ENCODE data around the gene TMEM72. TPM values are rescaled to one million over a fixed set of nuclear protein-coding genes. Genes with fewer than 3 reads are reported as not detected.
A peak's percentile ranks its signal among the peaks of the same experiment; 100 is the strongest.

The TMEM72 gene
- polyA plus RNA-seq, 1 donor, result 0.31 TPM

DNA sequence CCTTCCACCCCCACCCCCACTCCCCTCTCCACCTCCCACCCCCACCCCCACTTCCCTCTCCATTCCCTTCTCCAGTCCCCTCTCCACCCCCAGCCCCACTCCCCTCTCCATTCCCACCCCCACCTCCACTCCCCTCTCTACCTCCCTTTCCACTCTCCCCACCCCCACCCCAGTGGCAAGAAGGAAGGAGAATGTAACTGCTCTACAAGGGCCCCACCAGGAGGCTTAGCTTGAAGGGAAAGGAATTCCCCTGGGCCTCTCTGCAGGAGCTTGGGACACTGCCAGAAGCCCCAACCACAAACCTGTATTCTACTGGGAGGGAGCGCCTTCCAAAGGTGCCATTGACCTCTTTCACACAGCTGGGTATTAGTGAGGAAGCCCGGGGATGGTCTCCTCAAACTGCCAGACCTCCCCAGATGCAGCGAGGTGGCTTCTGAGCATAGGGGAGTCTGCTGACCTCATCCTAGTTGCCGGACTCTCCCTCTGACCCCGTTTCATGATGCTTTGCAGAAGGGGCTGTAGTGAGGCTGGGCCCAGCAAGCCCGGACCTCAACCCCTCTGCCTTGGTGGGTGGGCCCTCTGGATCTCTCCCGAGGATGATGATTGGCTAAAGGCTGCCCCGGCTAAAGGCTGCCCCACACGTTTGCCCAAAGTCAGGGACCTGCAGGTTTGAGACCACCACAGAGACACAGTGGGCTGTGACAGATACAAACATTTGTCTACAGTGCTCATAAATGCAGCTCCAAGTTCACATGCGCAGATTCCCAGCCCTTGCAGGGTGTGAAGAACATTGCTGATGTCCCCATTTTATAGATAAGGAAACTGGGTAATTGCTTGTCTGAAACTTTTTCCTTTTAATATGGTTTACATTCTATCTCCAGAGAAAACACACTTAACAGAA is 64.5 kb downstream of the TMEM72 start:
- Histone ChIP-seq H3K36me3 (ENCODE audit: control insufficient read depth, insufficient read depth, low read length) (peaks cover 17% of the 10 kb centered on the region), H3K27ac (ENCODE audit: low read length) (no peak overlapping the region), H3K4me1 (ENCODE audit: control insufficient read depth, insufficient read depth, low read length) (peaks cover 54% of the 10 kb centered on the region), H3K9me3 (ENCODE audit: control insufficient read depth, low read depth, low read length) (no peaks in the 10 kb centered on the region), H3K4me3 (ENCODE audit: low read length) (peak overlapping the region; percentile 29), H3K27me3 (ENCODE audit: control insufficient read depth, insufficient read depth, low read length) (no peaks in the 10 kb centered on the region)
- WGBS (ENCODE audit: insufficient coverage, low lambda C conversion rate), result no CpG with 5 or more reads among the region's 10 CpGs
- DNase-seq, result peak; percentile 68 to 82

DNA sequence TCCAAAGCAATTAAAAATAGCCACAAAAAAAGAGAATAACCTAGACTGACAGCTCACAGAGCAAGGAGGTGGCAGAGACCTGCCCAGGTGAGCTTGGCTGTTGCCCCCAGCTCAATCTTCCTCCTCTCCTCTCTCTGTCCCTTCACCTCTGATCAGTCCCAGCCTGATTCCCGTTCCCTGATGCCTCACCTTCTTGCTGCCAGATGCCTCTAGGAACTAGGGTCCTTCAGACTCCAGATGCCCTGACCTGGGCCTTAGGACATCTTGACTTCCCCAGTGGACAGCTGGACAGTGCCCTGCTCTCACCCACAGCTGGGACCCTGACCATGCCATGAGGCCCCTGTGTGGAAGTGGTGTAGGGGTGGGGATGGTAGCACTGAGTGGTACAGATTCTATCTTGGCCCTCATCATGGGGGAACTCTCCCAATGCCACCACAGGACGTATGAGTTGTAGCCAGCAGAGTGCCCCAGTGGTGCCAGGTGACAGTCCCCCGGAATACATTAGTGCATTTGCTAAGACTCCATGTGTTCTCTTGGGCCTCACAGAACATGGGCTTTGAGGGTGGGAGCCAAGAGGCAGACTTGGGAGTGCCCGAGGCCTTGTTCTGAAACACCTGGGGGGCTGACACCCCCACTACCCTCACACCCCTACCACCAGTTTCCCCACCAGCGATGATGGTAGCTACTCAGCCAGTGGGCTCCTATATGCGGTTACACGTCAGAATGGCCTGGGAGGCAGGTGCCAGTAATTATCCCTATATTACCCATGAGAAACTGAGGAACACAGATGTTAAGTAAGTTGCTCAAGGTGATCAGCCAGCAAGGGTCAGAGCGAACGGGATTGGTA is 65.4 kb downstream of the TMEM72 start:
- Histone ChIP-seq H3K4me1 (ENCODE audit: control insufficient read depth, insufficient read depth, low read length) (peaks cover 60% of the 10 kb centered on the region), H3K27me3 (ENCODE audit: control insufficient read depth, insufficient read depth, low read length) (no peaks in the 10 kb centered on the region), H3K9me3 (ENCODE audit: control insufficient read depth, low read depth, low read length) (no peaks in the 10 kb centered on the region), H3K36me3 (ENCODE audit: control insufficient read depth, insufficient read depth, low read length) (peaks cover 11% of the 10 kb centered on the region), H3K4me3 (ENCODE audit: low read length) (no peak overlapping the region), H3K27ac (ENCODE audit: low read length) (no peak overlapping the region)
- WGBS (ENCODE audit: insufficient coverage, low lambda C conversion rate), result no CpG with 5 or more reads among the region's 9 CpGs
- no peak for DNase-seq

DNA sequence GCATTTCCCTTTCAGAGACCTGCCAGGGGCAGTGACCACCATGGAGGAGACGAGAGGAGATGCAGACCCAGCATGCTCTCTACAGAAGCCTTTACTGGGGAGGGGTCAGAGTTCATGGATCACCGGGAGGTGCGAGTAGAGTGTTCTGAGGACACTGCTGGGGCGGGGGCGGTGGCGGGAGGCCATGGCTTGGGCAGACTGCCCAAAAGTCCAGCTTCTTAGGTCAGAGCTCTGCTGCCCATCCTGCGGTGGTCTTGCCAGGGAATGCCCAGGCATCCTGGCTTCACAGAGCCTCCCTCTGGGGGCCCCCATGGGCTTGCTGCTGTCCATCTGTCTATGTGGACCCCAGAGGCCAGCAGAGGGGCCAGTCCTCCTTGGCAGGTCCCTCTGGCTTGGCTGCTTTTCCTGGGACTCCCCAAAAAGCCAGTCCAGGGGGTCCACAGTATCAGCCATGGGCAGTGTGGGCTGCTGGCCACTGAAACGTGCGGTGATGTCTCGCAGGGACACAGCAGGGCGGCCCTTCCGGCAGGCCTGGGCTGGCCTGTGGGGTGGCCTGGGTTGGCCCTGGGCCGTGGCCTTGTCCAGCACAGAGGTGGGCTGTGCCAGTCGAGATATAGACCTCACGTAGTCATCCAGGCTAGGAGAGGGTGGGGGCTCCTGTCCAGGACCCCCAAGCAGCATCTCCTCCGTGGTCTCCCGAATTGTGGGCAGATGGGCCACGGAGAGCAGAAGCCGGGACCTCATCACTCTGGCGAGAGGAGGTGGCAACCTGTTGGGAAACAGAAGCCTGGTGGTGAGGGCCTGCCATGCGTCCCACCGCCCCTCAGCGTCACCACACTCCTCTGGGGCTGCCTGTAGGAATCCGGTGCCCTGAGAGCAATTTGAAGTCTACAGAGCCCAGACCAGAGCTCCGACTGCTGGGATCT is 66.4 kb downstream of the TMEM72 start:
- Histone ChIP-seq H3K27ac (ENCODE audit: low read length) (no peak overlapping the region), H3K36me3 (ENCODE audit: control insufficient read depth, insufficient read depth, low read length) (peaks cover 4% of the 10 kb centered on the region), H3K4me1 (ENCODE audit: control insufficient read depth, insufficient read depth, low read length) (peaks cover 62% of the 10 kb centered on the region), H3K27me3 (ENCODE audit: control insufficient read depth, insufficient read depth, low read length) (no peaks in the 10 kb centered on the region), H3K9me3 (ENCODE audit: control insufficient read depth, low read depth, low read length) (no peaks in the 10 kb centered on the region), H3K4me3 (ENCODE audit: low read length) (peak overlapping the region; percentile 16)
- no CpG with 5 or more reads among the region's 25 CpGs for WGBS (ENCODE audit: insufficient coverage, low lambda C conversion rate)
- peak in 1 of 2 donors; percentile 10 for DNase-seq

DNA sequence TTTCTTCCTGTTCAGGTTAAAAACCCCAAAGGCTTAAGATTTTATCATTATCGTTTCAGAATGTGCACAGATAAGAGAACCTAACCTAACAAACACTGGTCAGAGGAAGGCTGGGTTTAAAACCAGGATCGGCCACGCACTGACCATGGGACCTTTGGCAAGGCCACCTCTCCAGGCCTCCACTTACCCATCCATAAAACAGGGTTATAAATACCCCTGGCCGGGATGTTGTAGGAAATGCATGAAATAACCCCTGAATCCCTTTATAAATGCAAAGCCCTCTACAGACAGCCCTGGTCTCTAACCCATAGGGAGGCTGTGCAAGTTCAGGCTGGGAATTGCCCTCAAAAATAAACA is 67.1 kb downstream of the TMEM72 start:
- Histone ChIP-seq H3K36me3 (ENCODE audit: control insufficient read depth, insufficient read depth, low read length) (peaks cover 2% of the 10 kb centered on the region), H3K27ac (ENCODE audit: low read length) (peak overlapping the region; percentile 38), H3K4me3 (ENCODE audit: low read length) (peak overlapping the region; percentile 16), H3K27me3 (ENCODE audit: control insufficient read depth, insufficient read depth, low read length) (no peaks in the 10 kb centered on the region), H3K9me3 (ENCODE audit: control insufficient read depth, low read depth, low read length) (no peaks in the 10 kb centered on the region), H3K4me1 (ENCODE audit: control insufficient read depth, insufficient read depth, low read length) (peaks cover 62% of the 10 kb centered on the region)
- WGBS (ENCODE audit: insufficient coverage, low lambda C conversion rate), result no CpG with 5 or more reads among the region's 4 CpGs
- DNase-seq, result no peak

DNA sequence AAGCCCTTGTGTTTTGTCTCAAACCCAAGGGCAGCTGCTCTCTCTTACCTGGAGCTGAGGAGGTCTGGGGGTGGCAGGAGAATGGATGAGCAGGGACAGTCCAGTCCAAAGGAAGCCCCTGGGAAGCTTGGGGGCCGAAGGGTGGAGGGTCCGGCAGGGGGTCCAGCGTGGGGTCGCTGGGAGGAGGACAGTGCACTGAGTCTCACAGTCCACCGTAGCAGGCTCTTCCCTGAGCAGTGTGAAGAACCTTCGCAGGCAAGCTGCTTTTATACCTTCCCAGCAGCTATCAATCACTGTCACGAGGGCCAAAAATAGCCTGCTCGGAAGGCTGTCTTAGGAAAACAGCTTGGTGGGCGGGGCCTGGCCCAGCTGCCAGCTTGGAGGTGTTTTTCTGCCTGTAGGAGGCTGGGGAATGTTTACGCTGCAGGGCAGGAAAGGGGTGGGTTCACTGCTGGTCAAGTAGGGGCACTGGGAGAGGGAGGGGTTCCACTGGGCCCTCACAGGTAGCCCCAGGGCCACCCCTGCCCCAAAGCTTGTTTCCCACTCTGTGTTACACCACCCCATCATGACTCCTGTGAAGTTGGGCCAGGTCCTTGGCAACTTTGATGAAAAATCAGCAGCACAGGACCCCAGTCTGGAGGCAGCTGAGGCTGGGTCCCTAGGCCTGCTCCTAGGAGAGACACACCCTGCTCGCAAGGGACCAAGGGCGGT is 67.6 kb downstream of the TMEM72 start, which contains the start of gene DEPP1:
Gene DEPP1, minus strand, starts transcription at position 240 of the 711 bp plus-strand sequence. CDS start 779 bp downstream, outside the sequence.
- H3K9me3 ChIP-seq (ENCODE audit: control insufficient read depth, low read depth, low read length), result no peaks in the 10 kb centered on the region
- H3K4me3 ChIP-seq (ENCODE audit: low read length), result peak within 1 kb of the TSS; percentile 16
- no CpG with 5 or more reads among the region's 12 CpGs for WGBS (ENCODE audit: insufficient coverage, low lambda C conversion rate)
- H3K36me3 ChIP-seq (ENCODE audit: control insufficient read depth, insufficient read depth, low read length), result peaks cover 2% of the 10 kb centered on the region
- peak within 1 kb of the TSS; percentile 56 for H3K27ac ChIP-seq (ENCODE audit: low read length)
- H3K4me1 ChIP-seq (ENCODE audit: control insufficient read depth, insufficient read depth, low read length), result peaks cover 59% of the 10 kb centered on the region
- no peaks in the 10 kb centered on the region for H3K27me3 ChIP-seq (ENCODE audit: control insufficient read depth, insufficient read depth, low read length)
- DNase-seq, result peak; percentile 94 to 96

DNA sequence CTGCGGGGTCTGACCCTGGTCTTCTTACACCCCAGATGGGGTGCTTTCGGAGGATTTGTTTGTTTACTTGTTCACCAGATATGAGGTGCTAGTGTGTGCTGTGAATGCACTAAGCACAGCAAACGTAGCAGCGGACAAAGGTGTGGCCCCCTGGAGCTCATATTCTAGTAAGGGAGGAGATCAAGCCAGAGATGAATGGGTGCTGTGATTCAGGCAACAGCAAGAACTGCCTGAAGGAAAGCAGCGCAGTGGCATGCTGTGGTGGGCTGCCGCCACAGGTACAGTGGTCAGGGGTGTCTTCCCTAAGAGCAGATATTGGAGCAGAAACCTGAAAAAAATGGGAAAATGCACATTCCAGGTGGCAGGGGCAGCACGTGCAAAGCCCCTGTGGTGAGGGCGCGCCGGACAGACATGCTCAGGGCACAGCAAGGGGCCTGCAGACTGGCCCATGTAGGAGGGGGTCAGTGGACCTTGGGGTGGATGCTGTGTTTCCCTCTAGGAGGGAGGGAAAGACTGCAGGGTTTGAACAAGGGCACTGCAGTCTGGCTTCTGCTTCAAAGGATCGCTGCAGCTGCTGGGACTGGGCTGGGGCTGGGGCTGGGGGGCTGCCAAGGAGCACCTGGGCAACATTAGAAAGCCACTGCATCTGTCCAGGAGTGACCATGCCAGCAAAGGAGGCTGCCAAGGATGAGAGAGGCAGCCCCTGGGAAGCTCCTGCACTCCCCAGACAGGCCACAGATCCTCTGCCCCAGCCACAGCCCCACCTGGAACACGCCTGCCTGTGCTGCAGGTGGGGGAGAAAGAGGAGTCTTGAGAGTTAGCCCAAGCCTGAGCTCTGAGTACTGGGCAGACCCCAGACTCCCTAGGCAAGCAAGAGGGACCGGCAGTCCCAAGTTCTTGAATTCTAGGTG is 68.4 kb downstream of the TMEM72 start:
- peaks cover 50% of the 10 kb centered on the region for H3K4me1 ChIP-seq (ENCODE audit: control insufficient read depth, insufficient read depth, low read length)
- no peaks in the 10 kb centered on the region for H3K9me3 ChIP-seq (ENCODE audit: control insufficient read depth, low read depth, low read length)
- no peaks in the 10 kb centered on the region for H3K27me3 ChIP-seq (ENCODE audit: control insufficient read depth, insufficient read depth, low read length)
- no peak overlapping the region for H3K4me3 ChIP-seq (ENCODE audit: low read length)
- no peak for DNase-seq
- peak overlapping the region; percentile 56 for H3K27ac ChIP-seq (ENCODE audit: low read length)
- no CpG with 5 or more reads among the region's 13 CpGs for WGBS (ENCODE audit: insufficient coverage, low lambda C conversion rate)
- H3K36me3 ChIP-seq (ENCODE audit: control insufficient read depth, insufficient read depth, low read length), result peaks cover 6% of the 10 kb centered on the region

DNA sequence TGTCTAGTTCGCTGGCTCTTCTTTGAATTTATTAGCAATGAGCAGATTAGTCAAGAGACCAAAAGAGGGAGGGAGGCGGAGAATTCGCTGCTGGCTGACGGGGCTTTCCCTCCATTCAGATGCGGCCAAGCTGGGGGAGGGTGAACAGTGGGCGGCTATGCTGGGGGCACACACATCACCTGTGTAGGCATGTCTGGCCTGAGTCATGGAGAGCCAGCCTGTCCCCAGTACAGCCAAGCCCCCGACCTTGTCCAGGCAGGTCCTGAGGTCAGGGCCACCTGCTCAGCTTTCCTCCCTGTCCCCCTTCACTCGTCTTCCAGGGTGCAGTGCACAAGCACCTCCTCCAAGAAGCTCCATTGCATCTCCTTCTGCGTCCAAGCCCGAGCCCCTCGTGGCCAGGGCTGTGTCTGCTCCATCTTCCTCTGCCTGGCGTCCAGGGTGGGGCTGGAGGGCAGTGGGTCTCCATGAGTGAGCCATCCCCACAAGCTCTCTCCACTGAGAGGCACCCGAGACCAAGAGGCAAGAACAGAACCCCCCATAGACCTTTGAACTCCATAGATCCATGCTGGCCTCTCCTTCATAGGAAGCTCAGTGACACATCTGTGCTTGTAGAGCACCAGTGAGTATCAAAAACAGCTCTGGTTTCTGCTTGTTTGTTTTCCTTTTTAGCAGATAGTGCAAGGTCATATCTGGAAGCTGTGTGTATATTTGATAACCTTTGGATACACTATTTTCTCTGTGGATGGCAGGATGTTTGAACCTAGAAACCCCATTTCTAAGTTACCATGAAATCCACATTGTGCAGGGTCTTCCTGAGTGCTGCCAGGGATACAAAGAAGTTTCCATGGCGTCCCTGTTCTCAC is 69.4 kb downstream of the TMEM72 start:
- Histone ChIP-seq H3K27me3 (ENCODE audit: control insufficient read depth, insufficient read depth, low read length) (no peaks in the 10 kb centered on the region), H3K27ac (ENCODE audit: low read length) (peak overlapping the region; percentile 41), H3K4me1 (ENCODE audit: control insufficient read depth, insufficient read depth, low read length) (peaks cover 47% of the 10 kb centered on the region), H3K36me3 (ENCODE audit: control insufficient read depth, insufficient read depth, low read length) (peaks cover 6% of the 10 kb centered on the region), H3K9me3 (ENCODE audit: control insufficient read depth, low read depth, low read length) (no peaks in the 10 kb centered on the region), H3K4me3 (ENCODE audit: low read length) (no peak overlapping the region)
- no CpG with 5 or more reads among the region's 14 CpGs for WGBS (ENCODE audit: insufficient coverage, low lambda C conversion rate)
- DNase-seq, result peak in 1 of 2 donors; percentile 54
